HG03342 (cell line): ENCODE measurements around the gene JUNB.
"Not testable (repeated sequence)": the region's sequence is repeated elsewhere in the genome, so short reads cannot be mapped to it uniquely, and the experiment has no call there.

Experiments
- ATAC-seq: cut with Tn5 transposase; IDR thresholded peaks from one replicate; pipeline ENCODE4 v1.9.1; 2021; ENCODE audit warnings: mild to moderate bottlenecking, moderate library complexity; ENCODE audit not compliant: unreplicated experiment

JUNB gene

DNA sequence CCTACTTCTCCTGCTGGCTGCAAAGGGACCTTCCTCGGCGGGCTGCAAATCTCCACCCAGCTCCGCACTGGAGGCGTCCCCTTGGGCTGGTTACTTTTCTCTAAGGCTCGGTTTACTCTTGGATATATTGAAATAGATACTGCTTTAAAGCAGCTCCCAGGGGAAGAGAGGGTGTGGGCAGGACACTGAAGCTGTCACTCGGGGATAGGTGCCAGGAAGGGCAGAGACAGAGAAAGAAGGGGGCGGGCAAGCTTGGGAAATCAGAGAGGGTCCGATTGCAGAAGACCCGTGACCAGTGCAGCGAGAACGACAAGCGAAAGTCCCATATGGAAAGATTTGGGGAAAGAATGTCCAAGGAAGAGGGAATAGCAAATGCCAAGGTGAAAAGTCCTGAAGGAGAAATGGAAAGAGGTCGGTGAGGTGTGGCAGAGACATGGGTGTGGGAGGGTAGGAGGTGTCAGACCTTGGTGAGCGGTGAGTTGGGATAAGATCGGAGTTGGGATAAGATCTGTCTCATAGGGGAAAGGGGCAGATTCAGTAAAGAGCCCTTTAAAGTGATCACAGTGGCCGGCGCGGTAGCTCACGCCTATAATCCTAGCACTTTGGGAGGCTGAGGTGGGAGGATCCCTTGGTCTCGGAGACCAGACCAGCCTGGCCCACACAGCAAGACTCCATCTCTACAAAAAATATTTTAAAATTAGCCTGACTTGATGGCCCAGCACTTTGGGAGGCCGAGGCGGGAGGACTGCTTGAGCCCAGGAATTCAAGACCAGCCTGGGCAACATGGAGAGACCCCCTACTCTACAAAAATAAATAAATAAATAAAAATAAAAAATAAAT is 11.2 kb downstream of the JUNB start:
- ATAC-seq = no peak

DNA sequence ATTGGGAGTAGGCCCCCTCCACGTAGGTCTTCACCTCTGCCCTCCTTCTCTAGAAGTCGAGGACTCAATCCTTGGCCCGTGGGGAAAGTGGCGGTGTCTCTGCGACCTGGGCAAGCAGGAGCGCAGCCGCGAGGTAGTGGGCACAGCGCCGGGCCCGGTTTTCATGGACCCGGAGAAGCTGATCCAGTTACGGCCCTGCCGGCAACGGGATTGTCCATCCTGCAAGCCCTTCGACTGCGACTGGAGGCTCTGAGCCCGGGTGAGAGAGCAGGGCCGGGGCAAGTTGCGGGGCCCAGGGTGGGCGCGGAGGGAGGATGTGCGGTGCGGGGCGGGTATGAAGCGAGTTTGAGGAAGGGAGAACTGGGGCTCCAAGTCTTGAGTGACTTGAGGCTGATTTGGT is 12.8 kb downstream of the JUNB start:
- ATAC-seq = no peak

DNA sequence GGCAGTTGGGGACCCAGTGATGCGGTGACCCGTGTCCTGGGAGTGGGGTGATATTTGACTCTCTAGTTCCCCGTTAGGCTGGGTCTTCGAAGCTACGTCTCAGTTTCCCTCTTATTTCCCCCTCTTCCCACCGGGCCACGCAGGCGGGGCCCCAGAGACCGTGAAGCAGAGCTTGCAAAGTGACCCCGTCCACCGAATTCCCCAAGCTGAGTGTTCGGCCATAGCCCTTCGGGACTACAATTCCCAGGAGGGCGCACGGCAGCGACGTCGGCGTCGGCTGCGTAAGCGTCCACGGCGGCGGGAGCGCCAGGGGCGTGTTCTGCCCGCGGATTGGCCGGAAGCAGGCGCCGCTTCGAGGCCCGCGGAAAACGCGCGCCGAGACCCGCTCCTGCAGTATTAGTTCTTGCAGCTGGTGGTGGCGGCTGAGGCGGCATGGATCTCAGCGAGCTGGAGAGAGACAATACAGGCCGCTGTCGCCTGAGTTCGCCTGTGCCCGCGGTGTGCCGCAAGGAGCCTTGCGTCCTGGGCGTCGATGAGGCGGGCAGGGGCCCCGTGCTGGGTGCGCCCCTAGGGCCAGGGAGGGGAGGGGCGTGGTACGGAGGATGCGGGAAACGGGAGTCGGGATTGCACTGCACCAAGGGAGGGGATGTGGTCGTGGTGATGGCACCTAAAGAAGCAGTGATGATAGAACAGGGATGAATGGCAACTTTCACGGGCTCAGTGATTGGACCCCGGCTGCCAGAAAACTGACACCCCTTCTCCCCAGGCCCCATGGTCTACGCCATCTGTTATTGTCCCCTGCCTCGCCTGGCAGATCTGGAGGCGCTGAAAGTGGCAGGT is 15.2 kb downstream of the JUNB start, which contains the start of gene RNASEH2A:
RNASEH2A (plus strand) TSS at position 343 of the 840 bp plus-strand sequence; CDS start at position 433, 90 bp downstream.
- ATAC-seq = peak; percentile 80

DNA sequence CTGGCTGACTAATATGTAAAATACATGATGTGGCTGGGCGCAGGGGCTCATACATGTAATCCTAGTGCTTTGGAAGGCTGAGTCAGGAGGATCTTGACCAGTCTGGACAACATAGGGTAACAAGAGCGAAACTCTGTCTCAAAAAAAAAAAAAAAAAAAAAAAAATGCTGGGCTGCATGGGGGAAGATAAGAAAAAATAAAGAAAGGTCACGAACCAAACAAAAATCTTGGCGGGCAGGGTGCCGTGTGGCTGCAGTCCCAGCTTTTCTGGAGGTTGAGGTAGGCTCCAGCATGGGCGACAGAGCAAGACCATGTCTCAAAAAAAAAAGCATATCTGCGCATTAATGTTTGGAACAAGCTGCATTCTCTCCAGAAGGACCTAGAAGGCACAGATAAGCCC is 23.8 kb downstream of the JUNB start:
- no peak for ATAC-seq

DNA sequence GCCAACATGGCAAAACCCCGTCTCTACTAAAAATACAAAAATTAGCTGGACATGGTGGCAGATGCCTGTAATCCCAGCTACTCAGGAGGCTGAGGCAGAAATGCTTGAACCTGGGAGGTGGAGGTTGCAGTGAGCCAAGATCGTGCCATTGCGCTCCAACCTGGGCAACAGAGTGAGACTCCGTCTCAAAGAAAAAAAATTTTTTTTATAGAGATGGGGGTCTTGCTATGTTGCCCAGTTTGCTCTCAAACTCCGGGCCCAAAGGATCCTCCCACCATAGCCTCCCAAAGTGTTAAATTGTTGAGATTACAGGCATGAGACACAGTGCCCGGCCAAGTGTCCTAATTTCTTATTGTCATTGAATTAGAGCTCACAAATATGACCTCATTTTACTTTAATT is 25.9 kb downstream of the JUNB start:
- ATAC-seq = not testable (repeated sequence)

DNA sequence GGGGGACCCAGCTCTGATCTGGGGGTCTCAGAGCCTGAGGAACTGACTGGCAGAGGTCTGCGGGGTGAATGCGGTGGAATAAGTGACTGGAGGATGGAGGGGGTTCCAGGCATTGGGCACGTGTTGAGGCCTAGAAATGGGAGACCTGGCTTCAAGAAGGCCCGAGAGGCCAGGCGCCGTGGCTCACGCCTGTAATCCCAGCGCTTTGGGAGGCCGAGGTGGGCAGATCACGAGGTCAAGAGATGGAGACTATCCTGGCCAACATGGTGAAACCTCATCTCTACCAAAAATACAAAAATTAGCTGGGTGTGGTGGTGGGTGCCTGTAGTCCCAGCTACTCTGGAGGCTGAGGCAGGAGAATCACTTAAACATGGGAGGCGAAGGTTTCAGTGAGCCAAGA is 26.5 kb downstream of the JUNB start:
- not testable (repeated sequence) for ATAC-seq

DNA sequence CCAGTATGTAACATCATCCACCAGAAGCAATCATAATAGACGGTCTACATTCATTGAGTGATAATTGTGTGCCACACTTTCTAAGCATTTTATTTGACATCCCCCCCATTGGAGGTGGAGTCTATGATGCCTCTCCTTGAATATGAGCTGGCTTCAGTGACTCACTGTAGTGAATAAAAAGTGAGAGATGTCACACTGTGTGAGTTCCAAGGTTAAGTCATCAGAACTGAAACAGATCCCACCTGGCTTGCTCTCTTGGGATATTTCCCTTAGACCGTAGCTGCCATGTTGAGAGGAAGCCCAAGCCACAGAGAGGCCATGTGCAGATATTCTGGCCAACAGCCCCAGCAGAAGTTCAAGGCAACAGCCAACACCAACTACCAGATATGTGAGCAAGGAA is 30.5 kb downstream of the JUNB start:
- ATAC-seq = no peak

DNA sequence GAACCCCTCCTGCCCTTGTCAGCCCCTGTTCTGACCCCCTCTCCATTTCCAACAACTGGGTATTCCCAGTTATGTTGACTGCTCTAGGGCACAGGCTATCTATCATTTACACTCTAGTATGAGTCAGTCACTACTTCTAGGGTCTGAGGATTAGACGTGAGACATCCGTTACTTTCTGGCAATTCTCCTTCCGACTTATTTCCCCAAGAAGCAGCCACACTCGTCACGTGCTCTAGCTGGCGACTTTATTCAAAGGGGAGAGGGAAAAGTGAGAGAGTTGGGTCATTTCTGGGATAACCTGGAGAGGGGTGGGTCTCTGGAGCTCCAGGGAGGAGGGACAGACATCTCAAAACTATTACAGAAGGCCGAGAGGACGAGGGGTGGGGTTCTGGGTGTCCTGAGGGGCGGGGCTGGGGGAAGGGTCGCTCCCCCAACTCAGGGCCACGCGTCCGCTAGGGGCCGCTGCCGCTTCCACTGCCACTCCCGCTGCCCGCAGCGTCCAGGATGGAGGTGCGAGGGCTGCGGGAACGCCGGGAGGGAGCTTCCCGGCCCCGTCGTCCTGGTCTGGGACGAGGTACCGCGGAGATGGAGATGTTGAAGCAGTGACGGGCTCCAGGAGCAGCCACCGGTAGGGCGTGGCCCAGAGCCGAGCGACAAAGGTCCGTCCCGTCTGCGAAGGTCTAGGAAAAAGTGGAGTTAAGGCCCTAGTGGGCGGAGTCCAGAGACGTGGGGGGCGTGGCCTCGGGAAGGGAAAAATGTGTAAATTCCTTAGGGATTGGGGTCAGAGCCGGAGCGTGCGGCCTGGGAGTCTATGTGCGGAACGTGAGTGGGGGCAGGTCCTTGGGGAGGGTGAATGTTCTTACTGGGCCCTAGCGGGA is 34.2 kb downstream of the JUNB start:
- ATAC-seq = no peak

DNA sequence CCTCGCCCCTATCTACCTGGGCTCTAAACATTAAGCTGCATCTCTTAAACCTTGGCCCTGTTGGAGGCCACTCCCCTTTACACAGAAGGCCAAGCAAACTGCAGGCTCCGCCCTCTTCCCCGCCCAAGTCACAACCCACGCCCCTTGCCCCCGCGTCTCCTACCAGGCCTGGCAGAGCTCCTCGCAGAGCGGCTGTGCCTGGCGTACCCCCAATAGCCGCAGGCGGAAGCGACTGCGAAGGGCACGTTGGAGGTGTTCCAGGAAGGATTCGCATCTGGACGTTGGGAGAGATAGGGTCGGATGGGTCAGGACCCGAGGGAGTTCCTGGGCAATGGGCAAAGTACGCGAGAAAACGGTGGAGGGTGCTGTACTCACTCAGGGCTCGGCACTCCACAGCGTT is 37.2 kb downstream of the JUNB start:
- no peak for ATAC-seq

DNA sequence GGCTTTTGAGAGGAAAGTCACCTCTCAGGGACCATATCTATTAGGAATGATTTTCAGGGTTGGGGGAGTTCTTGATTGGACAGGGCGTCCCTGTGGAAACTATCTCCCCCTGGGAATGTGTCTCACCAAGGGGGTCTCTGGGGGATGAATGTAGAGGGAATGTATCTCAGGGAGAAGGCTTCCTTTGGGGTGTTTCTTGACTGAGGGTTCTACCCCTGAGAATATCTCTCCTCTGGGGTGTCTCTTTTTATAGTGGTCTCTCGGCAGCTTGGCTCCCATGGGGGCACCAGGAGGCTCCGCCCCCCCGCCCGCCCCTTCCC is 42.1 kb downstream of the JUNB start:
- no peak for ATAC-seq

DNA sequence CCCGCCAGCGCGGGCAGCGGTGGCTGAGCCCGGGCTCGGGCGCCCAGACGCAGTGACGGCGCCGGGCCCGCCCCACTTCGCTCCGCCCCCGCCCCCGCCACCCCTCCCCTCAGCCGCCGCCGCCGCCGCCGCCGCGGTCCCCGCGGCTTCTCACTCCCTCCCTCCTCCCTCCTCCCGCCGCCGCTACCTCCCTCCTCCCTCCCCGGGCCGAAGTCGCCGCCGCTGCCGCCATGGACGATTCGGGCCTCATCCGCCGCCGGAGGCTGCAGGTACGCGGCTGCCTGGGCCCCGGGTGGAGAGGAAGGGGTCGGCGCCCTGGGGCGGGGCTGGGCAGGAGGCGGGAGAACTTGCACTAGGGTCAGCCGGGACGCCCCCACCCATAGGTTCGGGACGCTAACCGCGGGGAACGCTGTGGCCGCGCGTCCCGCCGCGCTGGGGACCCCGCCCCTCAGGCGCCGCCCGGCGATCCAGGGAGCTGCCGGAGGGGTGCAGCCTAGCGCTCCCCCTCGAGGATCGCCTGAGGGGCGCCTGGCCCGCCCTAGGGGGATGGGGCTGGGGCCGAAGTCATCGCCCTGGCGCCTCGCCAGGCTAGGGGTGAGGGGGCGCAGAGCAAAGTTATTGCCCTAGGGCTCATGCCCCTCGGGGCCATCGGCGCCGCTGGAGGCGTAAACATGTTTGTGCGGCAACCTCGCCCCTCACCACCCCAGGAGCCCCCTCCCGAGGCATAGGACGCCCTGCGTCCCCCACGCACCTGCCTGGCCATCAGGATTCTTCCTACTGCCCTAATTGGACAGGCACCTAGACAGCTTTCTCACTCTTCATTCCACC is 42.7 kb downstream of the JUNB start:
- ATAC-seq = no peak

DNA sequence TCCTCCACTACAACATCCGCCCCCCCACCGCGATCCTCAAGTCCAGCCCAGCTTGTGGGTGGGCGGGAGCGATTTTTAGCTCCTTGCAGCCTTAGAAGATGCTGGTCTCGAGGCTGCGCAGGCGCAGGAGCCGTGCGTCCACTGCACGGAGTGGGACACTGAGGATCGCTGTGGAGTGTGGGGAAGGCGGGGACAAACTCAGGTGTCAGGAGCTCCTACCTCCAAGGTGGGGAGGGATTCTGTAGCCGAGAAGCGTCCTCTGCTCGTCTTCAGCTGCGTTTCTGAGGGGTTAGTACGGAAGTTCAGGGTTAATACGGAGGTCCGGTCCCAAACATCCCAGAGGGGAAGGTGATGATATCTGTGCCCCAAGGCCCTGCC is 43.3 kb downstream of the JUNB start, which contains the start of gene RTBDN:
RTBDN (minus strand) TSS at position 14 of the 378 bp plus-strand sequence. CDS start 4,600 bp downstream, outside the sequence.
- ATAC-seq = no peak

DNA sequence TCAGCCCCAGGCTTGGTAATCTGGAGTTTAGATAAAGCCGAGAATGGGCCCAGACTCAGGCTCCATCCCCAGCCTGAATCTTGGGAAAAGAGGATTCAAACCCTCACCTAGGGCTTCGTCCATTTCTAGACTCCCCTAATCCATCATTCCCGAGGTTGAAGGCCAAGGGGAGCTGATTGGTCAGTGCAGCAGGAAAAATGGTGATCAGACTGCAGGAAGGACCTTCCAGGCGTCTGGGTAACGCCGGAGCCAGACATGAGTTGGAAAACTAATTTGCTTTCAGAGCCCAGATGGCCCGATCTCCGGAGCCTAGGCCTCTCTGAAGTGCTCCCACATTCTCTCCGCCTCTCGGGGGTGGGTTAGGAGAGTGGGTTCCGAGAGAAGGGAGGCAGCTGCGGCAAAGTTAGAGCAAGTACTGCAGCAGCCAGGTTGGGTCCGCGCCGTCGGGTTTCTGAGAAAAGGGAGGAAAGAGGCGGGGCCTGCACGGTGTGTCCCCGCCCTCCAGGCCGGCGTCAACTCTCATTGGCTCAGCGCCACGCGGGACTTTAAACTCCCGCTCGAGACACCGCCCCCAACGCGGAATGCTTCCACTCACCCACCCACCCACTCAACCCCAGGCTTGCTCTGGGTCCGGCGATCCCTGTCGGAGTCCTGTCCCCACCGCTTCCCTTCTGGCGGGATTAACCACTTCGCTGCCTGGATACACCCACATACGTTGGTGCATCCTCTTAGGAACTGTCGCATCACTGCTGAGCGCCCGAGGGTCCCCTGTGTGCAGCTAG is 43.9 kb downstream of the JUNB start:
- no peak for ATAC-seq

DNA sequence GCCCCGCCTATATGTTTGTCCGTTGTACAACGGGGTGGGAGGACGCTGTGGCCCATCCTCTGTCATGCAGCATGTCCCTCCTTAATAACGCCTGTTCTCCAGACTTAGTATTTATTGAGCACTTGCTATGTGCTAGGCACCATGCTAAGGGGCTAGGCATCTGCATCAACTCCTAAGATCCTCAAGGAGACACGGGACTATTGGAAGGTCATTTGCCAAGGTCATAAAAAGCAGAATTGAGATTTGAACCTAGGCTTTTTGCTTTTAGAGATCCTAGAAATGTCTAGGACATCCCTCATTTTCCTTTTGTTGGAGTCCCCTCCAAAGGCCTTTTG is 45.2 kb downstream of the JUNB start:
- no peak for ATAC-seq

DNA sequence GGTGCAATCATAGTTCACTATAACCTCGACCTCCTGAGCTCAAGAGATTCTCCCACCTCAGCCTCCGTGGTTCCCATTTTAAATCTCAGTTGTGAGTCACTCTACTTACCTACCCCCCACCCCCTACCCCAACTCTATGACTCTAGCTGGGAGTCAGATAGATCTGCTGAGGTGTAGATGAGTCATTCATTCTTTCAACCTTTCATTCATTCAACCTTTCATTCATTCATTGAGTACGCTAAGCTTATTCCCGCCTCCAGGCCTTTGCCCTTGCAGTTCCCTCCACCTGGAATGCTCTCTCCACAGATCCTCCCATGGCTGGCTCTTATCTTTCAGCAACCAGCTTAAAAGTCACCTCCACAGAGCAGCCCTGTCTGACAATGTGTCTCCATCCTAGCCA is 45.9 kb downstream of the JUNB start:
- no peak for ATAC-seq

DNA sequence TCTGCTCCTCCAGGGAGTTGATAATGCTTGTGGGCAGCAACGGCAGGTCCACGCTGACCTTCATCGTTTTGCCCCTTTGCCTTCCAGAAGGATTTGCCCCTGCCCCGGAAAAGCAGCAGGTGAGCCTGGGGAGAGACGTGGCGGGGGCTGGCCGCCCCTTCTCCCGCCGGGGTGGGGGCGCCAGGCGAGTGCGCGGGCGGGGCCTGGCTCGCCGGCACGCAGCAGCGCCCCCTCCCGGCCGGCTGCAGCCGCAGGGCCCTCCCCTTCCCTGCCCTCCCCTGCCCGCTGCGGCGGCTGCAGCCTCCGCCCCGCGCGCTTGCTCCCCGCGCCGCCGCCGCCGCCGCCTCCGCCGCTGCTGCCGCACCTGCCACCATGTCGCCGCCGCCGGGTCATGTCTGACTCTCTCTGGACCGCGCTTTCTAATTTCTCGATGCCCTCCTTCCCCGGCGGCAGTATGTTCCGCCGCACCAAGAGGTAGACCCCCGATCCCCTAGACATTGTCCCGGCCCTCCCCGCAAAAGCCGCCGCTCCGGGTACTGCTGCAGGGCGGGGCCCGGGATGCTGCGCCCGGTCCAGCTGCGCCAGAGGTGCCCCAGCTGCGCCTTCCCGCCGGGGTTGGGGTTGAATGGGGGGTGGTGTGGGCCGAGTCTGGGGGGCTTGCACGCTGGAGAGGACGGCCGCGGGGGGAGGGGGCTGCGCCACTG is 47.0 kb downstream of the JUNB start, which contains the start of gene MAST1:
MAST1 (plus strand) TSS at position 334 of the 704 bp plus-strand sequence; CDS start at position 392, 58 bp downstream.
- no peak for ATAC-seq

DNA sequence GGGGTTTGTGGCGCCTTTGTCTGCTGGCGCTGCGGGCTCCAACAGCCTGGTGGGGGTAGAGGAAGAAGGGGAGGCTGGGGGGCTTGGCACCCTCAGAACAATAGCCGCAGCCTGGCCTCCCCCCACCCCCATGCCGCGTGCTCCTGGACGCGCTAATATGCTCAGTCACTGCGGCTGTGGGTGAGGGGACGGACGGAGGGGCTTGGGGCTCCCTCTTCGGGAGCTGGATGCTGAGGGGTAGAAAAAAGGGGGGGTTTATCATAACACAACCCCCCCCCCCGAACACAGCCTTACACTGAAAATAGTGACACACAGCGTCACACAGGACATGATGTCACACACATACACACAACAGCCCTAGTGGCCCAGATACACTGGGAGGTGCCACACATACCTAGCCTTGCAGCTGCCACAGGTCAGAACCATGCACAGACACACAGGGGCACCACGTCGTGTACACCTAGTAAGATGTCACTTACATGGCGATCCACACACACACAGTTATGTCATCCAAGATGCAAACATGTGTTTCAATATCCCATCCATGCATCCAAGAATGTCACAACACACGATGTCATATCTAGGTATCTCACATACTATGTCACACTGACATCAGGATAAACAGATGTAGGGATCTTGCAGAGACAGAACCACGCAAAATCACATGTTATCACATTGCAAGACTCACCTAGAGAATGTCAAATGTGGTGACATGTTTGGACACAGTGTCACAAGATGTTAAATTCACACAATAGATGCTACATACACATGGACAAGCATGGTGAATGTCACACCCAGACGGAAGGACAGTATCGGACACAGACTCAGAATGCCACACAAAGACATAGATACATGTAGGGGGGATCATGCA is 47.8 kb downstream of the JUNB start:
- no peak for ATAC-seq
